Measurements from ENCODE around the gene CFAP73.
"Not testable (repeated sequence)": the region's sequence is repeated elsewhere in the genome, so short reads cannot be mapped to it uniquely, and the experiment has no call there.

Gene CFAP73

GRCh38 chr12:113113397-113113796 is 36.1 kb upstream of the CFAP73 start:
- no peak overlapping the region for H3K27ac Mint-ChIP-seq

DNA sequence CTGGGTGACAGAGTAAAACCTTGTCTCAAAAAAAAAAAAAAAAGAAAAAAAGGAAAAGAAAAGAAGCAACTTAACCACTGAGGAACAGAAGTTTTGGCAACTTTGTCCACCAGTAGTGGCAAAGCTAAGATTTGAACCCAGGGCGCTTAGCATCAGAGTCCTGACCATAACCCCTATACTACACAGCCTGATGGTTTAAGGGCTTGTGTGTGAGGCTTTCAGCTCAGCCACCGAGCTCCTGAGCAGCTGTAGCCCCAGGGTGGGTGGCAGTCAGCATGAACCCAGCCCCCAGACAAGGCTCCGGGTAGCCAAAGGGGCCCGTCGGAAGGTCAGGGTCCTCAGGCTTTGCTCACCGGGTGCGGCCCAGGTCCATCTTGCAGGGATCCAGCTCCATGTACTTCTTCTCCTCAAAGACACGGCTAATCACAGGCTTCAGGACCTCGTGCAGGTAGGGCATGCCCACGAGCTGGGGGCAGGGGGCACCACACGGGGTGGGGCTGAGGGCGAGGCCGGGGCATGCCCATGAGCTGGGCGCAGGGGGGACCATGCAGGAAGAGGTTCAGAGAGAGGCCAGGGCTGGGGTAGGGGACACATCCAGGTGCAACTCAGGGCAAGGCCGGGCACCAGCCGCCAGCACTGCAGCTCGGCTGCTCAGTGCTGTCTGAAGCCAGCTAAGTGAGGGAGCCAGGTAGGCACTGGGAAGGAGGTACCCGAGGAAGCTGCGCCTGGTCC is 34.9 kb upstream of the CFAP73 start:
- H3K36me3 Mint-ChIP-seq (ENCODE audit: low read depth), result no peaks in the 10 kb centered on the region
- no peak for DNase-seq (ENCODE audit: low spot score)
- H3K27me3 Mint-ChIP-seq (ENCODE audit: low read depth), result no peaks in the 10 kb centered on the region
- H3K27ac Mint-ChIP-seq, result no peak overlapping the region
- H3K9me3 Mint-ChIP-seq, result no peaks in the 10 kb centered on the region
- no peaks in the 10 kb centered on the region for H3K4me1 Mint-ChIP-seq (ENCODE audit: low read depth)
- H3K4me3 Mint-ChIP-seq, result no peak overlapping the region

More at GRCh38 chr12:113113397-113113796, 36.1 kb upstream of the CFAP73 start:
- Mint-ChIP-seq H3K4me3 (no peak overlapping the region), H3K4me1 (ENCODE audit: low read depth) (no peaks in the 10 kb centered on the region), H3K27me3 (ENCODE audit: low read depth) (no peaks in the 10 kb centered on the region), H3K36me3 (ENCODE audit: low read depth) (no peaks in the 10 kb centered on the region), H3K9me3 (no peaks in the 10 kb centered on the region)
- no peak for DNase-seq (ENCODE audit: low spot score)

- Mint-ChIP-seq H3K4me1 (ENCODE audit: low read depth) (no peaks in the 10 kb centered on the region), H3K27ac (no peak overlapping the region), H3K9me3 (no peaks in the 10 kb centered on the region), H3K36me3 (ENCODE audit: low read depth) (no peaks in the 10 kb centered on the region), H3K4me3 (no peak overlapping the region), H3K27me3 (ENCODE audit: low read depth) (no peaks in the 10 kb centered on the region)
- no peak for DNase-seq (ENCODE audit: low spot score)
Observed at GRCh38 chr12:113115455-113116126, 33.9 kb upstream of the CFAP73 start.

DNA sequence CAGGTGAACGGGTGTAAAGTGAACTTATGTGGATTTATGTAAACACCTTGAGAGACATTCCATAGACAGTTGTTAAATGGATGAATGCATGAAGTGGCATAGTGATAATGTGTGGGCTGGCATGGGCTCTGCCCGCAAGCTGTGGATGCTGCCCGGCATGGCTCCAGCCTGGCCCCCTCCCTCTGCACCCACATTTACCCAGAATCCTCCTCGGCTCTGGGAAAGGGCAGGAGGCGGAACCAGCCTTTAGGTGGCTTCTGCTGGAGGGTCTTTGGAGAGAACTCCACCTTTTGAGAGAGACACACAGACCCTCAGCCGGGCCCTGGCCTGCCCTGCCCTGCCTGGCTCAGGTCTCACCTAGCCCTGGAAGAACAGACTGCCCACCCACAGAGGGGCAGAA is 32.6 kb upstream of the CFAP73 start:
- no peaks in the 10 kb centered on the region for H3K9me3 Mint-ChIP-seq
- H3K27ac Mint-ChIP-seq, result no peak overlapping the region
- H3K27me3 Mint-ChIP-seq (ENCODE audit: low read depth), result no peaks in the 10 kb centered on the region

GRCh38 chr12:113117684-113118083 is 31.8 kb upstream of the CFAP73 start:
- H3K4me3 Mint-ChIP-seq; H3K27ac Mint-ChIP-seq; H3K9me3 Mint-ChIP-seq; H3K36me3 Mint-ChIP-seq (ENCODE audit: low read depth); DNase-seq (ENCODE audit: low spot score); H3K4me1 Mint-ChIP-seq (ENCODE audit: low read depth); H3K27me3 Mint-ChIP-seq (ENCODE audit: low read depth): not testable (repeated sequence)

More for the DNA sequence above, 32.6 kb upstream of the CFAP73 start:
- H3K36me3 Mint-ChIP-seq (ENCODE audit: low read depth), result no peaks in the 10 kb centered on the region
- no peaks in the 10 kb centered on the region for H3K4me1 Mint-ChIP-seq (ENCODE audit: low read depth)
- H3K4me3 Mint-ChIP-seq, result no peak overlapping the region
- DNase-seq (ENCODE audit: low spot score), result no peak

- H3K27ac Mint-ChIP-seq, result no peak overlapping the region
- H3K9me3 Mint-ChIP-seq, result peaks cover under 1% of the 10 kb centered on the region
- H3K4me3 Mint-ChIP-seq, result no peak overlapping the region
- peaks cover under 1% of the 10 kb centered on the region for H3K27me3 Mint-ChIP-seq (ENCODE audit: low read depth)
- no peaks in the 10 kb centered on the region for H3K36me3 Mint-ChIP-seq (ENCODE audit: low read depth)
- no peak for DNase-seq (ENCODE audit: low spot score)
- H3K4me1 Mint-ChIP-seq (ENCODE audit: low read depth), result no peaks in the 10 kb centered on the region
Observed at GRCh38 chr12:113118142-113118541, 31.4 kb upstream of the CFAP73 start.

GRCh38 chr12:113119980-113120669 is 29.4 kb upstream of the CFAP73 start:
- no peak for DNase-seq (ENCODE audit: low spot score)
- Mint-ChIP-seq H3K9me3 (peaks cover 7% of the 10 kb centered on the region), H3K27ac (no peak overlapping the region), H3K4me1 (ENCODE audit: low read depth) (no peaks in the 10 kb centered on the region), H3K36me3 (ENCODE audit: low read depth) (no peaks in the 10 kb centered on the region), H3K27me3 (ENCODE audit: low read depth) (peaks cover 4% of the 10 kb centered on the region), H3K4me3 (no peak overlapping the region)

DNA sequence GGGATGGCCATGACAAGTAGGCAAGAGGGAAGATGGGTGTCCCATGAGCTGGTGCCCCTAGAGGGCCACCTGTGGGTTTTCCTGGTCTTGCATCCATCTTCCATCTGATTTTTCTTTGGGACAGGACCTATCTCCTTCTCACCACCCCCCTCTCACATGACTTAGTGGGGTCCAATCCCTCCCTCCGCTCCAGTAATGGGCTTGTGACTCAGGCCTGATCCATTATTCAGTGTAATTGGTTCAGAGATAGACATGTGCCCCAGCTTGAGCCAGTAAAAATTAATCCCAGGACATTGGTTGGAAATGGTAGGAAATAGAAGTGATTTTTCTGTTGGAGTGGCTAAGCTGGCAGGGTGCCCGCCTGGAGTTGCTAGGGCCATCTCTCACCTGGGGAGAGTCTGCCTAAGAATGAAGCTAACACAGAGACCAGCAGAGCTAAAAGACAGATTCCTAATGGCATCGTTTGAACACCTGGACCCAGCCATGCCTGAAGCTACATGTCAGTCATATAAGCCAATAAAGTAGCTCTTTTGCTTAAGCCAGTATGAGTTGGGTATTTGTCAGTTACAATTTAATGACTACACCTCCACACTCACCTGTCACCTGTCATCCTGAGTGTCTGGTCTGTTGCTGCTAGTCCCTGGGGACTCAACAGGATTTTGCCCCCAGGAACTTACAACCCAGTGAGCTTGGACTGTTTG is 28.7 kb upstream of the CFAP73 start:
- Mint-ChIP-seq H3K4me1 (ENCODE audit: low read depth) (no peaks in the 10 kb centered on the region), H3K27me3 (ENCODE audit: low read depth) (peaks cover 4% of the 10 kb centered on the region), H3K9me3 (peaks cover 7% of the 10 kb centered on the region), H3K4me3 (no peak overlapping the region), H3K27ac (no peak overlapping the region), H3K36me3 (ENCODE audit: low read depth) (no peaks in the 10 kb centered on the region)
- DNase-seq (ENCODE audit: low spot score), result no peak

DNA sequence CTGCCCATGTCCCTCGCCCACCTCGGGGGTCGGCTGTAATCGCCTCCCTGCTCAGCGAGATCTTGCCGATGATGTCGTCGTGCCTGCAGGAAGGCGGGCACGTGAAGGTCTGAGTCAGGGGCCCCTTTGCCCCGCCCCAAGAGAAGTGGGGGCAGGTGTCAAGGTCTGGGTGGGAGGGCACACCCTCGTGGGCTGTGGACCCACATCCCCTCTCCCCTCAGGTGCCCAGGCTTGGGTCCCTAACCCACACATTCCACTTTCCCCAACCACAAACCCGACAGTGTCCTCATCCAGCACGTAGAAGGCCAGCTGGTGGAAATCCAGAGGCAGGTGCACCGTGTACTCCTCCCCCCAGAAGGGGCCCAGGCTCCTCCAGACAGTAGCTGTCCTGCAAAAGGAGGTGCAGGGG is 21.7 kb upstream of the CFAP73 start:
- DNase-seq (ENCODE audit: low spot score), result no peak
- H3K27ac Mint-ChIP-seq, result no peak overlapping the region
- peaks cover 2% of the 10 kb centered on the region for H3K4me1 Mint-ChIP-seq (ENCODE audit: low read depth)
- H3K4me3 Mint-ChIP-seq, result no peak overlapping the region
- peaks cover 4% of the 10 kb centered on the region for H3K27me3 Mint-ChIP-seq (ENCODE audit: low read depth)
- peaks cover 7% of the 10 kb centered on the region for H3K9me3 Mint-ChIP-seq
- no peaks in the 10 kb centered on the region for H3K36me3 Mint-ChIP-seq (ENCODE audit: low read depth)

DNA sequence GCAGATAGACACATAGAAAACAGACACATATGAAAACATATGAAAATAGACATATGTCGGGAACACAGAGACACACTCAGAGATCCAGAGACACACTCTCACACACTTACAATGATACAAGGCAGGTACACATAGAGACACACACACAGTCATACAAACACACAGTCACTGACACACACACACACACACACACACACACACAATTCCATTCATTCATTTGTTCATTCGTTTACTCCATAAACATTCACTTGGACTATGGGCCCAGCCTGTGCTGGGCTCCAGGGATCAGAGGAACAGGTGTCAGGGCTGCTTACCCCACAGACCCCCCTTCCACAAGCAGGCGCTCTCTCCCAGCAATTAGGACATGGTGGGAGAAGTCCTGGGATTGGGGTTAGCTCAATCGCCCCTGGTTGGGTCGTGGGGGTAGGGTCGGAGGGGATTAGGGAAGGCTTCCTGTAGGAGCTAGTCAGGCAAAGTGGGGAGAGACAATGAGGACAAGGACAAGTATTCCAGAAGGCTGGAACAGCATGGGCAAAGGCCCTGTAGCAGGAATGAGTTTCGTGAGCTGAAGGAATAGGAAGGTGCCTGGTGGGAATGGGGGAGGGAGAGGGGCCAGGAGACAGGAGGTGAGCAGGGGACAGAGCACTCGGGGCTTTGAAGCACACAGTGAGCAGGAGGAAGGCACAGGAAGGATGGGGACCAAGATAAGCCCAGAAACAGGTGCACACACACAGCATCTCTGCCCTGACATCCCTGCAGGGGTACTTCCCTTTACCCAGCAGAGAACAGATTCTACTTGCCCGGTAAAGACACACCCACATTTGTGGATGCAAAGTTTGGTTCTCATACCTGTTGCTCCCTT is 20.5 kb upstream of the CFAP73 start:
- peaks cover 3% of the 10 kb centered on the region for H3K9me3 Mint-ChIP-seq

DNA sequence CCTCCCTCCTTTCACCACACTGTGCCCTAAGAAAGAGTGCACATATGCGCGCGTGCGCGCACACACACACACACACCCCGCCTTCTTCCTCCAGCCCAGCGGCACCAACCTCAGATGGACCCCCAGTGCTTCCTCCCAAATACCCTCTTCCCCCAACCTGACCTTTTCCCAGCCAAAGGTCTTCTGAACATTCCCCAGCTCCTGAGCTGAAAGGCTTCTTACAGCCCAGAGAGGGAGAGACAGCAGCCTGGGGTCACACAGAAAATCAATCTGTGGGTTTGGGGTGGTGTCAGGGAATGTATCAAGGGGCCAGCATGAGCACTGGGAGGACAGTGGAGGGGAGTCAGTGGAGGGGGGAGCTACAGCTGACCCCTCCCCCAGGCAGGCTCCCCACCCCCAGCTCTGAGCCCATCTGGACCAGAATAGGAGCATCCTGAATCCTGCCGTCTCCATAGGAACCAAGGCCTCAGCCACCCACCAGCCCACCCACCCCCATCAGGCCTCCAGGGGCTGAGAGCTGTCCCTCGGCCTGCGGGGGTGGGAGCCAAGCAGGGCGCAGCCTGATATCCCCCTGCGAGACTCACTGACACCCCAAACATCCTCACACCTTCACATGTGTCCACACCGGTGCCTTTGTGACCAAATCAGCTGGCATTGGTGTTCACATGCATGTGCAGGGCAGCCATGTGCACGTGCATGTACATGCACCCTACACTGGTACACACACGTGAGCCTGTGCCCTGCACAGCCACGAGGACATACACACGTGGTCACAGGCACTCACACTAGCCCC is 19.7 kb upstream of the CFAP73 start:
- no peaks in the 10 kb centered on the region for H3K36me3 Mint-ChIP-seq (ENCODE audit: low read depth)
- no peak overlapping the region for H3K4me3 Mint-ChIP-seq
- no peaks in the 10 kb centered on the region for H3K9me3 Mint-ChIP-seq
- H3K4me1 Mint-ChIP-seq (ENCODE audit: low read depth), result peaks cover 2% of the 10 kb centered on the region
- DNase-seq (ENCODE audit: low spot score), result no peak
- no peak overlapping the region for H3K27ac Mint-ChIP-seq
- no peaks in the 10 kb centered on the region for H3K27me3 Mint-ChIP-seq (ENCODE audit: low read depth)

More for the DNA sequence above, 20.5 kb upstream of the CFAP73 start:
- Mint-ChIP-seq H3K36me3 (ENCODE audit: low read depth) (no peaks in the 10 kb centered on the region), H3K4me1 (ENCODE audit: low read depth) (peaks cover 2% of the 10 kb centered on the region), H3K27ac (no peak overlapping the region), H3K4me3 (no peak overlapping the region), H3K27me3 (ENCODE audit: low read depth) (no peaks in the 10 kb centered on the region)
- no peak for DNase-seq (ENCODE audit: low spot score)

GRCh38 chr12:113130457-113131135 is 18.9 kb upstream of the CFAP73 start:
- no peaks in the 10 kb centered on the region for H3K36me3 Mint-ChIP-seq (ENCODE audit: low read depth)
- no peak for DNase-seq (ENCODE audit: low spot score)
- H3K4me3 Mint-ChIP-seq, result no peak overlapping the region
- no peaks in the 10 kb centered on the region for H3K27me3 Mint-ChIP-seq (ENCODE audit: low read depth)
- H3K27ac Mint-ChIP-seq, result no peak overlapping the region
- no peaks in the 10 kb centered on the region for H3K9me3 Mint-ChIP-seq
- H3K4me1 Mint-ChIP-seq (ENCODE audit: low read depth), result peaks cover 2% of the 10 kb centered on the region

Data from T-helper 2 cell treated with Interferon-gamma antibody and Interleukin-4, amounts not matched to agents 5 μg/mL and 100 μg/mL, for 36 hours (primary cell).